Bone marrow (tissue), 2 donors: ENCODE data around the gene ZFHX3.
"Not testable (repeated sequence)": the region's sequence is repeated elsewhere in the genome, so short reads cannot be mapped to it uniquely, and the experiment has no call there.

Experiments
- DNase-seq, 2 donors: peaks; one replicate each; lab custom pipeline; 2025; lab: John Stamatoyannopoulos, UW

ZFHX3 gene

DNA sequence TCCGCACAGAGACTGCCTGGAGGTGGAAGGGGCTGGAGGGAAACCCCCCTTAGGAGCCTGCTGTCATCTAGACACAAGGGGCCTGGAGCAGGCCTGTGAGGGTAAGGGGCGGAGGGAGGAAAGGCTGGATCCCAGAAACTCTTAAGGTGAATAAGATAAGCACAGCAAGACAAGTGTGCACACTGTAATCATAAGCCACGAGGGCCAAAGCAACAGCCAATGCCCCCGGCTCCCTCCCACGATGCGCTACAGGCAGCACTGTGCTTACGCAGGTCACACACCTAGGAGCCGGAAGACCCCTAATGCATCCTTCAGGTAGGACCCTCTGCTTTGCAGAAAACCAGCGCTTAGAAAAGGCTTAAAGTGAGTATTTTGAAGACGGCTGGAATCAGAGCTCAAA lies 24.6 kb downstream of the ZFHX3 start:
- no peak for DNase-seq

DNA sequence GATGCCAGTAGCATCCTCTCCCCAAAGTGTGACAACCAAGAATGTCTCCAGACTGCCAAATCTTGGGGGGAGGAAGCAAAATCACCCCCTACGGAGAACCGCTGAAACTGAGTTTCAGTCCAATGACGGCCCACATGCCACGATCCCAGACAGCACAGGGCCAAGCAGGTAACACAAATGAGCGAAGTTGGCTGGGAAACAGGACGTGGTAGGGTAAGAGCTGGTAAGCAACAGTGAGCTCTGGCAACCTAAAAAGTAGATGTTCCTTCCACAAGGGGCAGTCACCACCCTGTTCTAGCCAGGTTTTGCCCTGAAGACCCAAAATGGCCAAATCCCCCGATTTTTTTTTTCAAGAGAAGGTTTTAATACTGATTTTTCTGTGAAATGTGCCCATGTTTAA lies 25.4 kb downstream of the ZFHX3 start:
- DNase-seq = no peak

DNA sequence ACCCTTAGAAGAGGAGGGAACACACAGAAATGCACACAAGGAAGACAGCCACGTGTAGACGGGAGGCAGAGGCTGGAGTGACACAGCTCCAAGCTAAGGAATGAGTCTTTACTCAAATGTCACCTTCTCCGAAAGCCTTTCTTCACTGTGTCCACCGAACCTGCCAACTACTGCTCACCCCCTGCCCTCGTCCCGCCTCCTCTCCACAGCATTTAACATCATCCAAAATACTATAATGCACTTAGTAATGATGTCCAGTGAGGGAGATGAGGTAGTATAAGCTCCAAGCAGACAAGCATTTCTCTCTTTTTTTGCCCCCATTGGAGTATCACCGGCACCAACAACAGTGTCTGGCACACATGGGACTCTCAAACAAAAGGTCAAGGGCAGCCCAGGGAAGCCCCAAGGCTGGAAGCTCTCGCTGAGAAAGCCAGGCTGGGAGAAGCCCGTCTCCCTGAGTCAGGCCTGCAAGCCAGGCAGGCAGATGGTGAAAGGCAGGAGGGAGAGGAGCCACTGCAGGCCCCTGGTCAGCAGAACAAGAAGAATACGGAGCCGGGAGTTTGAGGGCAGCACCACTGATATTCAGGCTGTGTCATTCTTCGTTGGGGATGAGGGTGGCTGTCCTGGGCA lies 25.9 kb downstream of the ZFHX3 start:
- no peak for DNase-seq

GRCh38 chr16:73020409-73020884 lies 27.5 kb downstream of the ZFHX3 start:
- no peak for DNase-seq

- no peak for DNase-seq
These were observed 28.2 kb downstream of the ZFHX3 start for GRCh38 chr16:73019457-73020362.

DNA sequence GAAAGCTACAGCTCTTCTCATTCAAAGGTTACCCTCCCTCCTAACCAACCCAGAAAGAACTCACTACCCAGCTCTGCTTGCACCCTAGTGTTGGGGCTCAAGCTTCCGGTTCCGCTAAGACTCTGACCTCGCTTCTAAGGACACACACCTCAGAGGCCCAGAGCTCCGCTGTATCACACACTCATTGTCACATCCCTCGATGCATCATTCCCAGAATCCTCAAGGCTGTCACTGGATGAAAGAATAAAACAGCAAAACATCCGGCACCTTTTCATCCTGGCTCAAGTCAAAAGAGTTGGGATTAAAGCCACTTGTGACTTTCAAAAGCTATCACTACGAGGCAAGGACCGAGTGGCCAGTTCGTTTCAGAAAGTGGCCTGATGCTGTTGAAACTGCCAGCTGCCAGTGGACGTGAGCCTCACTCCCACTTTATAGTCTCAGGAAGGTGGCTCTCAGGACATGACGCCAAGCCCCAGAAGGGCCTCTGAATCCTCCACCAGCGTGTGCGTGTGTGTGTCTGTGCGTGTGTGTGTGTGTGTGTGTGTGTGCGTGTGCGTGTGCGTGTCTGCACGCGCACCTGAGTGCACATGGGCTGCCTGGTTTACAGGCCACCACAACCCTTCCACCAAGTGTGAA lies 29.0 kb downstream of the ZFHX3 start:
- no peak for DNase-seq

- no peak for DNase-seq
These were observed 30.6 kb downstream of the ZFHX3 start for GRCh38 chr16:73017321-73017720.

DNA sequence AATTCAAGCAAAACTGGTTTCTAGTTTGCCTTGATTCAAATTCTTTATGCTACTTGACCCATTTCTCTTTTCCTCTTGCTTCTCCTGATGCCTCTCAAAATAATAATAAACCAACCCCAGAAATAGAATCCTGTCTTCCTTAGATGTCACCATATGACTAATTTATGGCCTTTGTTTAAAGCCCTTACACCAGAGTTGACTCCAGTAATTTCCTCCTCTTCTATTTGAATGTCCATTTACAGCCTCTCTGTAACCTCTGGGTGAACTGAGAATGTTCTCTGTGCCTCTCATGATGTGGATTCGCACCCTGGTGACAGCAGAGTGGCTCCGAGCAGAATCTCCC lies 31.5 kb downstream of the ZFHX3 start:
- no peak for DNase-seq

DNA sequence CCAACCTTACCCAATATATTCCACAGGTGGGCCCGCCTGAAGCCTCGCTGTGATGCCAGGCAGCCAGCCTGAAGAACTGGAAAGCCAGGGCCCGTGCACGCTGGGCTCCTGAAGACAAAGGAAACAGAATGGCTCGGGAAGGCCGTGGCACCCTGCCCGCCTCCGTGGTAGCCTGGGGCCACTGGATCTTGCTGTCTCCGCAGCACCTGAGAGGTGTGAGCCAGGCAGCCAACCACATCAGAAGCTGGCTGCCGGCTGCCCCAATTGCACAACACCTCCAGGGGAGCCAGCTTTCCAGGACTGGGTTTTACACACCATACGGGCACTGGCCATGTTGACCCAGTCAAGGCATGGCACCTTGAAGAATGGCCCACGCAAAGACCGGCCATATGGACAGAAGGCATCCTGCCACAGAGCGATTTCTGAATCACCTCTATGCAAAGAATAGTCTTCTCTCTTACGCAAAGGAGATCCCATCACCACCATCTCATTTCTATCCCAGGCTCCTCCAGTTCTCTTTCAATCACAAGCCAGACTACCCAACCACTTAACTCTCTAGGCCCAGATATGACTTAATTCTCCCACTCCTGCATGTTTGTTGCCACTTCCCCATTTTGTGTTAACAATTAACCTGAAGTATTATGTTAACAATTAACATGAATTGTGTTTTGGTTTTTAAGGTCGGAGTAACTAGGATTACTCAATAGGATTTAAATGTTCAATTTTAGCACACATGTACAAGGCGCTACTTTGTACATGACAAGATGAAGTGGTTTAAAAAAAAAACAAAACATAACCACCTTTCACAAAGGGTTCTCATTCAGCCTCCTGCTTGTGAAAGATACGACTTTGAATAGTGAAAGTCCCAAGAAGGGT lies 32.1 kb downstream of the ZFHX3 start:
- DNase-seq = no peak

DNA sequence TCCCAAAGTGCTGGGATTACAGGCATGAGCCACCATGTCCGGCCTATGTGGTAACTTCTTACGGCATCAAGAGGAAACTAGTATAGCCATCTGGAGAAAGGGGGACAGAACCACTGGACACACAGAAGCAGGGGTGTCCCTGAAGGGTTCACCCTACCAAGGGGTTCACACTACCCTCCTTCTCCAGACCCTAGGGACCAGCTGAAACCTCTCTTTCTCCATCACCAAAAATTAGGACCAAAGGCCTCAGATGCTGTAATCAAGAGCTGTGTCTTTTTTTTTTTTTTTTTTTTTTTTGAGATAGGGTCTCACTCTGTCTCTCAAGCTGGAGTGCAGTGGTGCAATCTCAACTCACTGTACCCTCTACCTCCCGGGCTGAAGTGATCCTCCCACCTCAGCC lies 33.2 kb downstream of the ZFHX3 start:
- DNase-seq = no peak

DNA sequence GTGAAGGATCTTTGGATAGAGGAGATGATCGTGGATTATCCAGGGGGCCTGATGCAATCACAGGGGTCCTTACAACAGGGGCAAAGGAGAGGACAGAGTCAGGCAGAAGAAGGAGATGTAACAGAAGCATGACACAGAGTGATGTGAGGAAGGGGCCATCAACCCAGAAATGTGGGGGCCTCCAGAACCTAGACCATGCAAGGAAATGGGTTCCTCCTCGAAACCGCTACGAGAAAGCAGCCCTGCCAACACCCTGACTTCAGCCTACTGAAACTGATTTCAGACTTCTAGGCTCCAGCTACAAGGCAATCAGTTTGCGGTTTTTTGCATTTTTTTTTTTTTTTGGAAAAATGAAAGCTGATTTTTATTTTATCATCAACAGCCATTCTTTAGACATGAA lies 34.0 kb downstream of the ZFHX3 start:
- no peak for DNase-seq

GRCh38 chr16:73012341-73012740 lies 35.6 kb downstream of the ZFHX3 start:
- DNase-seq = no peak

DNA sequence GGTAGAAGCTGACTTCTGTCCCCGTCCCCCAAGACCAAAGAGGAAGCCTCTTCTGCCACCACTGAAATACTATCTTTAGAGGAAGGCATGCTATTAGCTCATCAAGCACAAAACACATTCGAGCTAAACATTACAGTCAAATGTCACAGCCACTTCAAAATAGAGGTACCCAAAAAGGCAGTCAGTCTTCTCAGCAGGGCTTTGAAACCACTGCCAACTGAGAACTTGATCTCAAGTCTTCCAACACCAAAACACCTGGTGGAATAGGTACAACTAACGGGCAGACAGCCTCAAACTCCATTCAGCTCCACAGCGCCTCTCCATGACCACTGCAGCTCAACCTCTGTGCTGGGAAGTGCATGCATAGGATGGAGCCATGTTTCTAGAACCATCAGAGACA lies 36.0 kb downstream of the ZFHX3 start:
- no peak for DNase-seq

DNA sequence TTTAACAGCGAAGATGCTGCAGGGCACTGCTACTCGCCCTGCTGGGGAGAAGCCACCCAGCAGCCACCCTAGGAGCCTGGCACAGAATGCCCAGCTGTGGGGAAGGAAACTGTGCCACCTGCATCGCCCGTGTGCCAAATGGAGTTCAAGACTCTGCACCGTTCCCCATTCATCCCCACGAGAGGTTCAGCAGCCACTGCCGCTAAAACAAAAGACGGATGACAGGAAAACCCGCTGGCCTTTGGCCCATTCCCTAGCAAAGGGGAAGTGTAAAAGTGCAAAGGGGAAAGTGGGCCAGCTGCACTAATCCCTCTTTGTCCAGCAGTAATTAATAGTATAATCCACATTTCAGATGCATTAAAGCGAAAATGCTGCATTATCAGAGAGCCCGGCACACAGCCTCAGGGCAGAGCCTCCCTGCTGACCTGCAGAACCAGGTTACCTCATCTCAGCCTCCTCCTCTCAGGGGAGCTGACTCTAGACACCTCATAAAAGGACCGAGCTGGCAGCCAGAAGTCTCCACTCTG lies 37.7 kb downstream of the ZFHX3 start:
- DNase-seq = no peak

GRCh38 chr16:73009710-73010109 lies 38.2 kb downstream of the ZFHX3 start:
- not testable (repeated sequence) for DNase-seq

DNA sequence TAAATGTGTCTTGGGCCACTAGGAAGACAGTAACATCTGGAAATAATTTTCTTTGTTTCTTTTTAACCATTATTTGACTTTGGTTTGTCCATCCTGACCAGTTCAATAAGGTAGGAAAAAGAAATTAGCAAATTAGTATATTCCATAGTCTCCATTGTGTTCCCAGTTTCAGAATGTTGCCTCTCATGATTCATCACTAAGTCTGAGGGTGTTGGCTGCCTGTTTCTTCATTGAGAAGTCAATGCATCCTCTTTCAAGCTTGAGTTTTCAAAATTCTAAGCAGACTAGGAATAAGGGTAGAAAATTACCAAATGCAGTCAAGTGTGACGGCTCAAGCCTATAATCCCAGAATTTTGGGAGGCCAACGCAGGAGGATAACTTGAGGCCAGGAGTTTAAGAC lies 41.9 kb downstream of the ZFHX3 start:
- no peak for DNase-seq

- DNase-seq = no peak
These were observed 45.1 kb downstream of the ZFHX3 start for GRCh38 chr16:73002866-73003265.

DNA sequence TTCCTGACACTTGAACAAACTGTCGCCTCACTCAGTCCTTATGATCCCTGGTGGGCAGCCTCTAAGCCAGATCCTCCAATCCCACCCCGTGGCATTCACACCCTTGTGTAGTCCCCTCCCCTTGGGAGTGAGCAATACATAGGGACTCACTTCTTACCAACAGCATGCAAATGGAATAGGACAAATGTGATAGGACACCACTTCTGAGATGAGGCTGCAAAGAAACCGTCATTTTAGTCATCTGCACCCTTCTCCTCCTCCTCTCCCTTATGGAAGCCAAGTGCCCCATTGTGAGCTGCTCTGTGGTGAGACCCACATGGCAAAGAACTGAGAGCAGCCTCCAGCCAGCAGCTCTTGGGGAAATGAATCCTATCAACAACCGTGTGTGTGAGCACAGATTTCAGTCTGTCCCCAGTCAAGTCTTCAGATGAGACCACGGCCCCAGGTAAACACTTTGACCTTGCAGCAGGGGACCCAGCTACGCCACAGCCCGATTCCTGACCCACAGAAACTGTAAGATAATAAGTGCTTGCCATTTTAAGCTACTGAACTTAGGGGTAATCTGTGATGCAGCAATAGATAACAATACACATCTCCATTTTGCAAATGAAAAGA lies 46.9 kb downstream of the ZFHX3 start:
- no peak for DNase-seq

- DNase-seq = no peak
These were observed 47.7 kb downstream of the ZFHX3 start for GRCh38 chr16:73000020-73000906.

- no peak for DNase-seq
These were observed 48.3 kb downstream of the ZFHX3 start for GRCh38 chr16:72999541-73000019.
